Mesodermal cell (in vitro differentiated cells): ENCODE measurements around the gene ELFN2.

ENCODE experiments used
- H3K27ac ChIP-seq: 2 replicates; pipeline ENCODE4 v1.7.0; 2013; ENCODE audit warnings: mild to moderate bottlenecking, low read depth, low read length, moderate library complexity; ENCODE audit not compliant: severe bottlenecking
- H3K36me3 ChIP-seq: 2 replicates; pipeline ENCODE4 v1.7.1; 2013; ENCODE audit warnings: mild to moderate bottlenecking, low read length, moderate library complexity; ENCODE audit not compliant: control insufficient read depth, insufficient read depth
- H3K4me1 ChIP-seq: one replicate; pipeline ENCODE4 v1.7.1; 2013; ENCODE audit warnings: mild to moderate bottlenecking, low read length; ENCODE audit not compliant: insufficient read depth, control insufficient read depth, poor library complexity, severe bottlenecking
- H3K4me3 ChIP-seq: 2 replicates; pipeline ENCODE4 v1.7.0; 2013; ENCODE audit warnings: low read length, control low read depth, mild to moderate bottlenecking; ENCODE audit not compliant: insufficient read depth, poor library complexity, severe bottlenecking; ENCODE audit errors: extremely low read depth
- H3K9me3 ChIP-seq: 2 replicates; pipeline ENCODE4 v1.7.1; 2013; ENCODE audit warnings: mild to moderate bottlenecking, low read length, moderate library complexity; ENCODE audit not compliant: control insufficient read depth
- WGBS, 2 experiments: methylation state at CpG; one replicate each; pipeline ENCODE4 v1.1.5; 2013; ENCODE audit warnings: missing lambda C conversion rate in 2 of 2; ENCODE audit not compliant: insufficient coverage in 2 of 2; 5-methylcytosine and 5-hydroxymethylcytosine counted together

ELFN2 gene

DNA sequence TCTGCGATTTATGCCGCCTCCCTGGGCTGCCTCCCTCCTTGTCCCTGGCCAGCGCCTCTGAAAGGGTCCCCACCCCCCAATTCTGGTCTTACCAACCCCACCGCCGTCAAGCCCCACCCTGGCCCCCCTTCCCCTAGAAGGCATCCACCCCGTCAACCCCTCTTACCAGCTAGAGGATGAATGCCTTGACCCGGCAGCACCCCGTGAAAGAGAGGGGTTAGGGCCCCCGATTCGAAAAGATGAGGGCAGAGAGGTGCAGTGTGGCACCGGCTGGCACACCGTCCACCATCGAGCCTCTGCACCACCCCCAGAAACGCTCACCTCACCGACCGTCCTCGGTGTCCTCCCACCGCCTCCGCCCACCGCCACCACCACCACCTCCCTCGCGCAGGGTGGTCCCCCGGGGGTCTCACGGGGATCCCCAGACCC, 559 bp downstream of the ELFN2 start:
- Histone ChIP-seq H3K4me3 (peak overlapping the region; percentile 39), H3K27ac (no peak overlapping the region), H3K9me3 (no peaks in the 10 kb centered on the region), H3K36me3 (no peaks in the 10 kb centered on the region), H3K4me1 (peaks cover 11% of the 10 kb centered on the region)
- WGBS, 2 experiments, result 0 to 21% methylated on average over 2 to 3 of the region's 24 CpGs

DNA sequence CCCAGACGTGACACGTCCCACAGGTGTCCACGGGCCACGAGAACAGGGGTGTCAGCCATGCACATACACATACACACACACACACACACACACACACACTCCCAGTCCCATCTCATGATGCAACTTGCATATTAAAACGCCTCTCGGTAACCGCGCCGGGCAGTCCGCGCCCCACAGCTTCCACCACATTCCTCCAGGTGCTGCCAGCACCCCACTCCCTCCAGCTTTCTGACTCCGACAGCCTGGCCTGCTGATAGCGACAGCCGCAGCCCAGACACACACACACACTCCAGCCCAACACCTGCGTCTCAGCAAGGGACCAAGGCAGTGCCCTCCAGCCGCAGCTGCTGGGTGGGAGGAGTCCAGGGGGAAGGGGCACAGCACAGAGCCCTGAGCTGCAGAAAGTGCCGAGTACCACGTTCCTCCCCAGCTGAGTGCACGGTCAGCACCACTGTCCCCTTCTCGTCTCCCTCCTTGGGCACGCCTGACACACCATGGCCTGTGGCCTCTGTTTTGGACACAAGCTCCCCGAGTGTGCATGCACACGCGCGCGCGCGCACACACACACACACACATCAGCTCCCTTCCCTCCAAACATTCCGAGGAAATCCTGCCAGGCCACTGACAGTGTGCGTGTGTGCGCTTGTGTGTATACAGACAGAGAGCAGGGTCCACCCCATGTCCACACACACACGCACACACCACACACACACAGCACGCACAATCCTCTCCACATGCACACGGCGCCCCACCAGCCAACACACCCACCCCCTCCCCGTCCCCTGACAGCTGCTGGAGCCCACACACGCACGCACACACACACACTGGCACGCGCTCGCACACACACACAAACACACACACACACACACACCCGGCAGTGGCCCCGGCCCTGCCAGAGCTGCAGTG, 1.2 kb downstream of the ELFN2 start:
- H3K36me3 ChIP-seq, result no peaks in the 10 kb centered on the region
- H3K4me3 ChIP-seq, result no peak overlapping the region
- H3K4me1 ChIP-seq, result peaks cover 5% of the 10 kb centered on the region
- WGBS, 2 experiments, result 26 to 38% methylated on average over 19 to 32 of the region's 43 CpGs
- no peaks in the 10 kb centered on the region for H3K9me3 ChIP-seq
- H3K27ac ChIP-seq, result no peak overlapping the region

DNA sequence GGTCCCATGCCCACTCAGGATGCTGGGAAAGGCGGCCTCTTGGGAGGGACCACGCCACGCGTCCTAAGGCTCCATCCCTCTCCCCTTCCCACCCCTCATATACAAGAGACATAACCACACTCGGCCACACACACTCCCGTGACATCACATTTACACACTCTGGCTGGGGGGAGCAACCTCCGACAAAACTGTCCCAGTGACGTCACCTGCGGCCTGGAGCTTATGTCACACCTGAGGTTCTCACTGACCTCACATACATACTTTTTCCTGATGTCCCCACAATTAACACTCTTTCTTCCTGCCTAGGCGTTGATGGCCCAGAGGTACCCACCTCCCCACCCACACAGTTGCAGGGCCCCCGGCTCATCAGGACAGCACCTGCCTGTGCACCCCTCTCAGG, 1.9 kb downstream of the ELFN2 start:
- H3K9me3 ChIP-seq, result no peaks in the 10 kb centered on the region
- 77 to 83% methylated on average over 9 to 11 of the region's 11 CpGs for WGBS, 2 experiments
- peaks cover 5% of the 10 kb centered on the region for H3K4me1 ChIP-seq
- H3K4me3 ChIP-seq, result no peak overlapping the region
- H3K27ac ChIP-seq, result no peak overlapping the region
- H3K36me3 ChIP-seq, result no peaks in the 10 kb centered on the region

- Histone ChIP-seq H3K4me1 (peaks cover 8% of the 10 kb centered on the region), H3K9me3 (no peaks in the 10 kb centered on the region), H3K4me3 (no peak overlapping the region), H3K36me3 (no peaks in the 10 kb centered on the region), H3K27ac (no peak overlapping the region)
- WGBS, 2 experiments, result 88 to 100% methylated on average over 1 to 2 of the region's 8 CpGs
Observed at GRCh38 chr22:37423283-37423682, 4.0 kb downstream of the ELFN2 start.

GRCh38 chr22:37421468-37421877, 5.8 kb downstream of the ELFN2 start:
- H3K27ac ChIP-seq, result no peak overlapping the region
- no peaks in the 10 kb centered on the region for H3K36me3 ChIP-seq
- peaks cover 6% of the 10 kb centered on the region for H3K4me1 ChIP-seq
- H3K4me3 ChIP-seq, result no peak overlapping the region
- WGBS, 2 experiments, result 86 to 89% methylated on average over 8 to 9 of the region's 9 CpGs
- H3K9me3 ChIP-seq, result no peaks in the 10 kb centered on the region

DNA sequence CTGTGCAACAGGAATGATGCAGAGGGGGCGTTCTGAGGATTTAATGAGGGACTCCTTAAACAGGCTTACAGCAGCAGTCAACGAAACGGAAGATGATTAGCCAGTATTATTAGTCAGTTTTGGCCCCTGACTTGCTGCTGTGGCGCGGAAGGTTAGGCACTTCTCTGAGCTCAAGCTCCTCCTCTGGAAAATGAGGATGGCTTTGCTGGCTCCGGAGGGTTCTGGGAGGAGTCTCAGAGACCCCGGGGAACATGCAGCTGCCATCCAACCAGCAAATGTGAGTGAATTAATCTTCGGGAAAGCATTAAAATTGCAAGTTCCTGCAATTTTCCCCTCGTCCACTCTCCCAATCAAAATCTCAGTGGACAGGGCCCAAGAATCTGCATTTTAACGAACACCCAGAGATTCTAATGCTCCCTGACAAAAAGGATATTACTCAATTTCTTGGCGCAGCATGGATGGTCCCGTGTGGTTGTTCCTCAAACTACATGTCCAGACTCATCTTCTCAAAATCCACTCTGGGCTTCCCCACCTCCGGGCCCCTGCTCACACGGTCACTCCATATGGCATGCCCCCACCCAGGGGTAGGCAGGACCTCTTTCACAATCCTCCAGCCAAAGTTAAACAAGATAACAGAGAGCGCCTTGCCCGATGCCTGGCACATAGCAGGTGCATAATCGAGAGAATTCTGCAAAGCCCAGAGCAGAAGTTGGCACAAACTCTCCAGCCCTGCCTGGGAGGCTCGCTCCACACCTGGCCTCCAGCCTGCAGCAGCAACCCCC, 6.4 kb downstream of the ELFN2 start:
- peak overlapping the region; percentile 40 for H3K4me3 ChIP-seq
- H3K9me3 ChIP-seq, result no peaks in the 10 kb centered on the region
- WGBS, 2 experiments, result 58 to 65% methylated on average over 15 to 18 of the region's 18 CpGs
- no peaks in the 10 kb centered on the region for H3K36me3 ChIP-seq
- H3K4me1 ChIP-seq, result peaks cover 3% of the 10 kb centered on the region
- H3K27ac ChIP-seq, result no peak overlapping the region

GRCh38 chr22:37419969-37420685, 7.2 kb downstream of the ELFN2 start:
- H3K4me1 ChIP-seq, result peaks cover 3% of the 10 kb centered on the region
- 2 to 4% methylated on average over 36 to 62 of the region's 70 CpGs for WGBS, 2 experiments
- no peaks in the 10 kb centered on the region for H3K9me3 ChIP-seq
- H3K27ac ChIP-seq, result no peak overlapping the region
- H3K4me3 ChIP-seq, result peak overlapping the region; percentile 40
- no peaks in the 10 kb centered on the region for H3K36me3 ChIP-seq

DNA sequence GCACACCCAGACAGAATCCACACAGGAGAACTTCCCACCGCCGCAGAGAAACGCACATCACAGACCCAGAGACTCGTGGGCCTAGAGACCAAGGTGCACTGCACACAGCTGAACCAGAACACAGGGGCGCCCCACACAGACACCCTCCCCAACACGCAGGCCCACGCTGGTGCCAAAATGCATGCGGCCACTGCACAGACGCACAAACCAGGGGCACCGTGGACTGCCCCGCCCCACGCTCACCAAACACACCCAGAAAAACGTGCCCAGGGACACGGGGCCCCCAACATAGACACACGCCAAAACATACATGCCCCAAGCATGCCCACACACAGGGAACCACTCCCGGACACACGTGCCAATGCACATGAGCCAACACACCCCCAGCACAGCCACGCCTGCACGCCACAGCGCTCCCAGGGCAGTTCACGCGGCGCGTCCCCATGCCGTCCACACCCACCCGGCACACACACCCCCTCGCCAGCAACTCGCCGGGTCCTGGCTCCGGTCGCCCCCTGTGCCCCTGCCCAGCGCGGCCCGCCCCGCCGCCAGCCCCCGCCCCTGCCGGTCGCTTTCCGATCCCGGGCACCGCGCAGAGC, 7.8 kb downstream of the ELFN2 start:
- H3K27ac ChIP-seq, result no peak overlapping the region
- H3K9me3 ChIP-seq, result no peaks in the 10 kb centered on the region
- peak overlapping the region; percentile 40 for H3K4me3 ChIP-seq
- WGBS, 2 experiments, result 26 to 44% methylated on average over 23 to 27 of the region's 43 CpGs
- no peaks in the 10 kb centered on the region for H3K36me3 ChIP-seq
- peaks cover 3% of the 10 kb centered on the region for H3K4me1 ChIP-seq

DNA sequence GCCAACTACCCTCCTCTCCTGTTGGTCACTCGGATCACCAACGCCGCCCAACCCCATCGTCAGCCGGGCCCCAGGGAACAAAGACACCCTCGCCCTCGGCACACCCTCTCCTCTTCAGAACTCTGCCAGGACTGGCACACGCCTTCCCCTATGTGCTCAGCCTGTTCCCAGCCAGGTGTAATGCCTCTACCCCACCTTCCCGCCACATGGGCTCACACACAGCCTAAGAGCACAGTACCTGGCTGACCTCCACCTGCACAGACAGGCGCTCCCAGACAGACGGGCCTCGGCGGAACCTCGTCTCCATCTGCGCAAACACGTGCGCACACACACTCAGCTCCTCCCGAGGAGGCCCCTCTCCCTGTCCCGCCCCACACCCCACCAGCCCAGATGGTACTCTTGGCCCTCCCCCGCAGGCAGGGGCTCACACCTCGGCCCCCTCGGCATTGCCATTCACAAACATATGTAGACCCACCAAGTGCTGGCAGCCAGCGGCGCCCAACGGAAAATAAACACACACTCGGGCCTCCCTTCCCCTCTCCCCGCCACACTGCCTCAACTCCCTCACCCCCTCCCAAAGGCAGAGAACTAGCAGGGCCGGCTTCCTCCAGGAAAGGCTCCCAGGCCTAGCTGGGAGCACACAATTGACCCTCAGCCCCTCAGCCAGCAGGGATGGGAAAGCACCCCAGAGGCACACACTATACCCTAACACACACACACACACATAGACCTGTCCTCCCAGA, 8.5 kb downstream of the ELFN2 start:
- H3K27ac ChIP-seq, result no peak overlapping the region
- peaks cover 3% of the 10 kb centered on the region for H3K4me1 ChIP-seq
- no peak overlapping the region for H3K4me3 ChIP-seq
- 81% methylated on average over 17 to 28 of the region's 28 CpGs for WGBS, 2 experiments
- H3K36me3 ChIP-seq, result no peaks in the 10 kb centered on the region
- H3K9me3 ChIP-seq, result no peaks in the 10 kb centered on the region
